H9 (cell line): Measurements from ENCODE around the gene HSPA12A. TPM values are rescaled to one million over a fixed set of nuclear protein-coding genes. Genes with fewer than 3 reads are reported as not detected.

ENCODE experiments used
- DNase-seq: peaks from one replicate; pipeline ENCODE4 v3.0.0-alpha.2; 2017
- H2AFZ ChIP-seq: one replicate; pipeline ENCODE4 v1.6.1; 2013; ENCODE audit warnings: mild to moderate bottlenecking, low read length, control low read depth, moderate library complexity
- H2AK5ac ChIP-seq: 2 replicates; pipeline ENCODE4 v1.6.1; 2013; ENCODE audit warnings: low read length, control low read depth, mixed read lengths; ENCODE audit not compliant: insufficient read length
- H2BK120ac ChIP-seq: one replicate; pipeline ENCODE4 v1.6.1; 2013; ENCODE audit warnings: low read depth, mild to moderate bottlenecking, low read length, control low read depth, inconsistent platforms; ENCODE audit not compliant: poor library complexity, severe bottlenecking
- H2BK12ac ChIP-seq: 2 replicates; pipeline ENCODE4 v1.6.1; 2013; ENCODE audit warnings: low read length, control low read depth, mixed read lengths, low read depth; ENCODE audit not compliant: insufficient read length
- H2BK15ac ChIP-seq: 2 replicates; pipeline ENCODE4 v1.6.1; 2013; ENCODE audit warnings: low read depth, low read length, control low read depth
- H2BK20ac ChIP-seq: one replicate; pipeline ENCODE4 v1.6.1; 2013; ENCODE audit warnings: low read depth, mild to moderate bottlenecking, low read length, control low read depth, inconsistent platforms; ENCODE audit not compliant: poor library complexity, severe bottlenecking
- H2BK5ac ChIP-seq: 2 replicates; pipeline ENCODE4 v1.6.1; 2013; ENCODE audit warnings: low read length, control low read depth, mixed read lengths; ENCODE audit not compliant: insufficient read length
- H3K14ac ChIP-seq: 2 replicates; pipeline ENCODE4 v1.6.1; 2013; ENCODE audit warnings: low read length, control low read depth; ENCODE audit not compliant: insufficient read depth
- H3K18ac ChIP-seq: 2 replicates; pipeline ENCODE4 v1.6.1; 2013; ENCODE audit warnings: low read depth, mild to moderate bottlenecking, mixed read lengths, low read length, control low read depth; ENCODE audit not compliant: insufficient read length
- H3K23ac ChIP-seq: 2 replicates; pipeline ENCODE4 v1.6.1; 2013; ENCODE audit warnings: low read length, control low read depth, mixed read lengths, low read depth; ENCODE audit not compliant: insufficient read length
- H3K23me2 ChIP-seq: 2 replicates; pipeline ENCODE4 v1.6.1; 2013; ENCODE audit warnings: low read depth, mild to moderate bottlenecking, mixed read lengths, low read length, control low read depth; ENCODE audit not compliant: insufficient read length, poor library complexity, severe bottlenecking
- H3K27ac ChIP-seq: 2 replicates; pipeline ENCODE4 v1.5.1; 2013; ENCODE audit warnings: low read length, control low read depth, mixed read lengths, low read depth; ENCODE audit not compliant: insufficient read length
- H3K27me3 ChIP-seq: 2 replicates; pipeline ENCODE4 v1.6.1; 2013; ENCODE audit warnings: low read length, control low read depth, inconsistent platforms; ENCODE audit not compliant: insufficient read depth
- H3K4ac ChIP-seq: 2 replicates; pipeline ENCODE4 v1.6.1; 2013; ENCODE audit warnings: low read depth, mild to moderate bottlenecking, control low read depth, inconsistent platforms, low read length, moderate library complexity
- H3K4me1 ChIP-seq: 2 replicates; pipeline ENCODE4 v1.6.1; 2013; ENCODE audit warnings: low read length, control low read depth, inconsistent platforms; ENCODE audit not compliant: insufficient read depth
- H3K4me2 ChIP-seq: 2 replicates; pipeline ENCODE4 v1.6.1; 2013; ENCODE audit warnings: low read length, control low read depth, mixed read lengths; ENCODE audit not compliant: insufficient read length, insufficient read depth
- H3K56ac ChIP-seq: 2 replicates; pipeline ENCODE4 v1.6.1; 2013; ENCODE audit warnings: low read depth, mild to moderate bottlenecking, mixed read lengths, low read length, control low read depth; ENCODE audit not compliant: insufficient read length
- H3K79me1 ChIP-seq: 2 replicates; pipeline ENCODE4 v1.6.1; 2013; ENCODE audit warnings: low read depth, mild to moderate bottlenecking, moderate library complexity, low read length, control low read depth, inconsistent platforms; ENCODE audit not compliant: insufficient read depth, poor library complexity, severe bottlenecking
- H3K79me2 ChIP-seq: 2 replicates; pipeline ENCODE4 v1.6.1; 2013; ENCODE audit warnings: low read length, control low read depth, inconsistent platforms; ENCODE audit not compliant: insufficient read depth
- H3K9ac ChIP-seq: 2 replicates; pipeline ENCODE4 v1.6.1; 2013; ENCODE audit warnings: low read length, control low read depth, mixed read lengths; ENCODE audit not compliant: insufficient read length; ENCODE audit errors: extremely low read depth
- H3K9me3 ChIP-seq: one replicate; pipeline ENCODE4 v1.6.1; 2013; ENCODE audit warnings: low read depth, low read length, inconsistent platforms; ENCODE audit not compliant: control insufficient read depth
- H3T11ph ChIP-seq: one replicate; pipeline ENCODE4 v1.6.1; 2013; ENCODE audit warnings: mild to moderate bottlenecking, low read length, control low read depth, inconsistent platforms
- H4K20me1 ChIP-seq: one replicate; pipeline ENCODE4 v1.6.1; 2013; ENCODE audit not compliant: control insufficient read depth, insufficient read length, insufficient read depth
- H4K5ac ChIP-seq: 2 replicates; pipeline ENCODE4 v1.6.1; 2013; ENCODE audit warnings: low read depth, mild to moderate bottlenecking, mixed read lengths, low read length, control low read depth; ENCODE audit not compliant: insufficient read length
- H4K8ac ChIP-seq: replicated peaks from 2 replicates; pipeline ENCODE4 v1.6.1; 2013; ENCODE audit warnings: low read length, control low read depth, mixed read lengths, low read depth; ENCODE audit not compliant: insufficient read length
- H4K91ac ChIP-seq: 2 replicates; pipeline ENCODE4 v1.6.1; 2013; ENCODE audit warnings: low read depth, mild to moderate bottlenecking, moderate library complexity, mixed read lengths, low read length, control low read depth; ENCODE audit not compliant: insufficient read length
- H3K27ac Mint-ChIP-seq, 3 experiments: 2 replicates in 2 of 3; 3 replicates in 1 of 3; pipeline ENCODE4 v1.8.0; 2020 to 2021; ENCODE audit warnings: mixed read lengths in 3 of 3, mild to moderate bottlenecking in 1 of 3, moderate library complexity in 1 of 3
- H3K27me3 Mint-ChIP-seq: 2 replicates; pipeline ENCODE4 v1.8.0; 2021; ENCODE audit warnings: low read depth, mild to moderate bottlenecking, moderate library complexity, mixed read lengths
- H3K36me3 Mint-ChIP-seq, 3 experiments: 2 replicates in 2 of 3; 3 replicates in 1 of 3; pipeline ENCODE4 v1.8.0; 2020 to 2021; ENCODE audit warnings: low read depth in 3 of 3, mixed read lengths in 3 of 3; ENCODE audit not compliant: insufficient read depth in 1 of 3
- H3K4me1 Mint-ChIP-seq, 2 experiments: 2 replicates each; pipeline ENCODE4 v1.8.0; 2020; ENCODE audit warnings: mixed read lengths in 2 of 2
- H3K4me3 Mint-ChIP-seq, 2 experiments: 2 replicates in 1 of 2; 3 replicates in 1 of 2; pipeline ENCODE4 v1.8.0; 2020 to 2021; ENCODE audit warnings: mild to moderate bottlenecking in 2 of 2, mixed read lengths in 2 of 2, moderate library complexity in 1 of 2
- H3K9me3 Mint-ChIP-seq, 2 experiments: 2 replicates in 1 of 2; 3 replicates in 1 of 2; pipeline ENCODE4 v1.8.0; 2020; ENCODE audit warnings: mild to moderate bottlenecking in 2 of 2, mixed read lengths in 2 of 2, moderate library complexity in 1 of 2
- WGBS: extraction: QIAGEN DNeasy Blood & Tissue Kit; methylation state at CpG from one replicate; pipeline ENCODE4 v1.1.7; 2013; ENCODE audit warnings: missing lambda C conversion rate, low lambda C conversion rate, mixed read lengths; ENCODE audit not compliant: insufficient read length; ENCODE audit errors: extremely low coverage; 5-methylcytosine and 5-hydroxymethylcytosine counted together
- total RNA-seq: library from RNA; stranded (reverse); gene quantifications from 2 replicates; pipeline ENCODE4 v1.2.1, GENCODE V29; 2021
- TF ChIP-seq, protein P1 (sequence below): fragments of 200-600 bp; sonication (generic); conservative IDR thresholded peaks from 3 replicates; pipeline ENCODE4 v1.8.0; 2021; ENCODE audit warnings: antibody characterized with exemption, mild to moderate bottlenecking

Gene HSPA12A
- total RNA-seq, 1 experiment from 2014 or later: 3.2 TPM

DNA sequence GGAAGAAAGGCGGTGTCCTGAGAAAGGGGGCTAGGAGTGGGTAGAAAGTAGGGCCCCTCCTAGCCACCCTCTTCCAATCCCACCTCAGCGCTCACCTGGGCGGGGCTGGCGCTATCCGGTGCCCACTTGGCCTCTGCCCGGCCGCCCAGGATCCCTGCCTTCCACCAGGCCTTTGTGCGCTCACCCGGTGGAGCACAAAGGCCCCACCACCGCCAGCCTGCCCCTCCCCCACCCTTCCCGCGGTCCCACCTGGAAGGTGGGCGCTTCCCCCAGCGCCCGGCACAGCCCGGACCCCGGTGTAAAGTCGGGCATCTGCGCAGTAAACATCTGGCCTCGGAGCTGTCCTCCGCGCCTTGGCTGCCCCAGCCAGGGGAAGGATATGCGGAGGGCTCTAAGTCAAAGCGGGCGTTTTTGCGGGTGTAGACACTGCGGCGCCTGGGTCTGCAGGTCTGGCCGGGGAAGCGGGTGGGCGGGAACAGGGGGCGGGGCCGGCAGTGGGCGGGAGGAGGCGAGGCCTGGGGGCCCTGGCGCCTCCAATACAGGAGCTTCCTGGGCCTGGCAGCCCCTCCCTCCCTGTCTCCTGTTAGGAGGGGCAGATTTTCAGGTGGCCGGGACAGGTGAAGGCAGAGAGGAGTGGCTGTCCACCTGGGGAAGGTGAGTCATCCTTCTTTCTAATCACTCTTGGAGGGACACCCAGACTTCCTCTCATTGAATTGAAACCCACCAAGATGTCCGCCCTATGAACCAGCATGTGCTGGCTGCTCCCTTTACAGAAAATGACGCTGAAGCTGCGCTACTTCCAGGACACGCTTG, 72.3 kb downstream of the HSPA12A start:
- H3K4me1 ChIP-seq: peaks cover 7% of the 10 kb centered on the region; the same call in 1 of the 2 replicates
- DNase-seq: peak; percentile 97
- H4K8ac ChIP-seq: no peak overlapping the region
- H3K79me2 ChIP-seq: 0 out of 2 replicates have a peak, but pooled peaks cover 2% of the 10 kb centered on the region
- H3K9me3 Mint-ChIP-seq: no peaks in the 10 kb centered on the region
- peaks cover 11 to 28% (median 26%) of the 10 kb centered on the region in 3 experiments; a peak in 6 of 7 replicates for H3K36me3 Mint-ChIP-seq
- H2BK12ac ChIP-seq: no peak overlapping the region
- no peak overlapping the region for H2AK5ac ChIP-seq
- H2BK15ac ChIP-seq: no peak overlapping the region
- H3T11ph ChIP-seq: no peak overlapping the region
- H2BK120ac ChIP-seq: no peak overlapping the region
- no peak overlapping the region for H3K23ac ChIP-seq
- H3K27ac ChIP-seq: no peak overlapping the region
- no peaks in the 10 kb centered on the region for H3K9me3 ChIP-seq
- no CpG with 5 or more reads among the region's 41 CpGs for WGBS
- peak overlapping the region; percentile 39 to 88 (median 77); a peak in 6 of 7 replicates for H3K27ac Mint-ChIP-seq
- no peak overlapping the region for H4K91ac ChIP-seq
- H2AFZ ChIP-seq: no peak overlapping the region
- H3K79me1 ChIP-seq: no peaks in the 10 kb centered on the region
- no peak overlapping the region for H2BK5ac ChIP-seq
- peak overlapping the region; percentile 73 to 85 for H3K4me3 Mint-ChIP-seq
- peaks cover 23 to 29% of the 10 kb centered on the region in 2 experiments for H3K4me1 Mint-ChIP-seq
- peak overlapping the region; percentile 91; the same call in 1 of the 2 replicates for H3K14ac ChIP-seq
- no peak overlapping the region for H3K56ac ChIP-seq
- no peaks in the 10 kb centered on the region for H3K27me3 Mint-ChIP-seq
- H3K27me3 ChIP-seq: no peaks in the 10 kb centered on the region
- H3K18ac ChIP-seq: peak overlapping the region; percentile 80
- H4K5ac ChIP-seq: no peak overlapping the region
- no peak overlapping the region for H3K4ac ChIP-seq
- peak overlapping the region; percentile 56 for H3K4me2 ChIP-seq
- H2BK20ac ChIP-seq: no peak overlapping the region
- H4K20me1 ChIP-seq: no peaks in the 10 kb centered on the region
- peak overlapping the region; percentile 57 for H3K9ac ChIP-seq
- H3K23me2 ChIP-seq: peaks cover 8% of the 10 kb centered on the region
- TF ChIP-seq, protein P1, sequence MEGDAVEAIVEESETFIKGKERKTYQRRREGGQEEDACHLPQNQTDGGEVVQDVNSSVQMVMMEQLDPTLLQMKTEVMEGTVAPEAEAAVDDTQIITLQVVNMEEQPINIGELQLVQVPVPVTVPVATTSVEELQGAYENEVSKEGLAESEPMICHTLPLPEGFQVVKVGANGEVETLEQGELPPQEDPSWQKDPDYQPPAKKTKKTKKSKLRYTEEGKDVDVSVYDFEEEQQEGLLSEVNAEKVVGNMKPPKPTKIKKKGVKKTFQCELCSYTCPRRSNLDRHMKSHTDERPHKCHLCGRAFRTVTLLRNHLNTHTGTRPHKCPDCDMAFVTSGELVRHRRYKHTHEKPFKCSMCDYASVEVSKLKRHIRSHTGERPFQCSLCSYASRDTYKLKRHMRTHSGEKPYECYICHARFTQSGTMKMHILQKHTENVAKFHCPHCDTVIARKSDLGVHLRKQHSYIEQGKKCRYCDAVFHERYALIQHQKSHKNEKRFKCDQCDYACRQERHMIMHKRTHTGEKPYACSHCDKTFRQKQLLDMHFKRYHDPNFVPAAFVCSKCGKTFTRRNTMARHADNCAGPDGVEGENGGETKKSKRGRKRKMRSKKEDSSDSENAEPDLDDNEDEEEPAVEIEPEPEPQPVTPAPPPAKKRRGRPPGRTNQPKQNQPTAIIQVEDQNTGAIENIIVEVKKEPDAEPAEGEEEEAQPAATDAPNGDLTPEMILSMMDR: no peak
